Metanephros (tissue), 1 donor: ENCODE measurements around the gene SRP19. TPM values are rescaled to one million over a fixed set of nuclear protein-coding genes. Genes with fewer than 3 reads are reported as not detected.

Experiments used
- total RNA-seq: library from RNA; depleted of rRNA; stranded (reverse); fragments of >200 nt; gene quantifications from one replicate; pipeline ENCODE4 v1.2.3, GENCODE V29; 2014

SRP19 gene
- 18.6 TPM for total RNA-seq

GRCh38 chr5:112860929-112861637 is at the start of gene SRP19:
SRP19 (plus strand) TSS chr5:112861287; CDS start chr5:112861377, 90 bp downstream.

Other genes starting within 250 kb of the SRP19 start
- gene APC, start 123.4 kb upstream of the SRP19 start, total RNA-seq, result 65.5 TPM
- 46.1 TPM for gene REEP5, start 60.9 kb downstream of the SRP19 start, total RNA-seq
- 95.8 TPM for gene DCP2, start 115.5 kb downstream of the SRP19 start, total RNA-seq